Psoas muscle (tissue), 8 donors: ENCODE results near the gene UGP2. TPM values are rescaled to one million over a fixed set of nuclear protein-coding genes. Genes with fewer than 3 reads are reported as not detected.

ENCODE experiments used
- ATAC-seq, 4 donors: fragments of 200-7000 bp; cut with Tn5 transposase; one replicate each; pipeline ENCODE4 v1.9.1; 2020; ENCODE audit warnings: moderate library complexity in 3 of 4, mild to moderate bottlenecking in 2 of 4
- DNase-seq, 2 donors: peaks; one replicate each; pipeline ENCODE4 v3.0.0-alpha.2; 2020
- H3K27ac ChIP-seq: fragments of 200-600 bp; one replicate; pipeline ENCODE4 v1.8.0; 2022
- H3K27me3 ChIP-seq, 3 donors: fragments of 200-600 bp in 1 of 3; one replicate each; pipeline versions ENCODE4 v1.6.1 to v1.8.0; 2013 to 2022; ENCODE audit warnings: low read length in 2 of 3, mild to moderate bottlenecking in 2 of 3, moderate library complexity in 1 of 3; ENCODE audit not compliant: insufficient read depth in 3 of 3
- H3K36me3 ChIP-seq, 2 donors: fragments of 200-600 bp in 1 of 2; one replicate each; pipeline versions ENCODE4 v1.6.1 to v1.8.0; 2013 to 2022; ENCODE audit warnings: low read depth in 1 of 2, mild to moderate bottlenecking in 1 of 2, moderate library complexity in 1 of 2; ENCODE audit not compliant: insufficient read depth in 1 of 2
- H3K4me1 ChIP-seq: fragments of 200-600 bp; one replicate; pipeline ENCODE4 v1.8.0; 2022
- H3K4me3 ChIP-seq: fragments of 200-600 bp; one replicate; pipeline ENCODE4 v1.8.0; 2022; ENCODE audit warnings: mild to moderate bottlenecking
- H3K9me3 ChIP-seq: fragments of 200-600 bp; one replicate; pipeline ENCODE4 v1.8.0; 2022
- WGBS, 3 donors: extraction: QIAGEN DNeasy Blood & Tissue Kit; methylation state at CpG; one replicate each; pipeline versions ENCODE4 v1.1.6 to v1.1.7; 2013; 5-methylcytosine and 5-hydroxymethylcytosine counted together
- intact Hi-C, 2 donors: fragments of 100-400 bp; cut with DNase I; formaldehyde crosslinking; loops; one replicate each; pipeline versions ENCODE4 v1.11.0 to v1.14.2; 2022
- polyA plus RNA-seq, 3 donors: library from polyadenylated mRNA; stranded (reverse); fragments of 200-250 nt; gene quantifications; one replicate each; pipeline ENCODE4 v1.2.3, GENCODE V29; 2013
- total RNA-seq, 4 donors: library from RNA; stranded (reverse); fragmentation: NEBNext Ultra II Directional in 2 of 4; extraction: Animal tissue kit (Norgen Biotek cat#: 25700) in 2 of 4; gene quantifications; one replicate each; pipeline versions ENCODE4 v1.2.1 to v1.2.4, GENCODE V29; 2021 to 2023
- TF ChIP-seq, protein P1 (sequence below): fragments of 200-600 bp; IDR thresholded peaks from one replicate; pipeline ENCODE4 v1.8.0; 2022; ENCODE audit warnings: antibody characterized with exemption
- donor health status: healthy with polysubstance abuse.
- donor health status: DM: no; HTN: no; CAD: no; lungs with moderate emphysema.
- donor health status: Bipolar disorder and iron deficiency.
- donor health status: healthy.
- donor health status: DM: yes; HTN: yes; CAD: no.
- donor health status: DM: no; HTN: no; CAD: no.
- donor health status: DM: no; HTN: no; CAD: no.
- donor health status: DM: yes; HTN: yes; CAD: no.

Gene UGP2
- total and polyA plus RNA-seq, 7 donors: 391 to 903 (median 520) TPM

GRCh38 chr2:63840081-63840784 is 1.5 kb upstream of the UGP2 start:
- DNase-seq (no peak), ATAC-seq (peak; percentile 13 to 23 (median 15))
- H3K27me3 ChIP-seq: no peaks in the 10 kb centered on the region
- 4 to 7% (median 5%) methylated on average over 24 of the region's 24 CpGs for WGBS, 3 donors
- H3K4me3 ChIP-seq: peak overlapping the region; percentile 76
- no peaks in the 10 kb centered on the region for H3K36me3 ChIP-seq
- H3K9me3 ChIP-seq: no peaks in the 10 kb centered on the region
- TF ChIP-seq, protein P1, sequence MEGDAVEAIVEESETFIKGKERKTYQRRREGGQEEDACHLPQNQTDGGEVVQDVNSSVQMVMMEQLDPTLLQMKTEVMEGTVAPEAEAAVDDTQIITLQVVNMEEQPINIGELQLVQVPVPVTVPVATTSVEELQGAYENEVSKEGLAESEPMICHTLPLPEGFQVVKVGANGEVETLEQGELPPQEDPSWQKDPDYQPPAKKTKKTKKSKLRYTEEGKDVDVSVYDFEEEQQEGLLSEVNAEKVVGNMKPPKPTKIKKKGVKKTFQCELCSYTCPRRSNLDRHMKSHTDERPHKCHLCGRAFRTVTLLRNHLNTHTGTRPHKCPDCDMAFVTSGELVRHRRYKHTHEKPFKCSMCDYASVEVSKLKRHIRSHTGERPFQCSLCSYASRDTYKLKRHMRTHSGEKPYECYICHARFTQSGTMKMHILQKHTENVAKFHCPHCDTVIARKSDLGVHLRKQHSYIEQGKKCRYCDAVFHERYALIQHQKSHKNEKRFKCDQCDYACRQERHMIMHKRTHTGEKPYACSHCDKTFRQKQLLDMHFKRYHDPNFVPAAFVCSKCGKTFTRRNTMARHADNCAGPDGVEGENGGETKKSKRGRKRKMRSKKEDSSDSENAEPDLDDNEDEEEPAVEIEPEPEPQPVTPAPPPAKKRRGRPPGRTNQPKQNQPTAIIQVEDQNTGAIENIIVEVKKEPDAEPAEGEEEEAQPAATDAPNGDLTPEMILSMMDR: no peak
- intact Hi-C loops: loop anchor here (5.0 kb wide), 4 partner anchors 47 to 253 kb away; partner anchors contain the start of genes MDH1 (in 1 of the 2) and WDPCP (in 1 of the 2)
- H3K4me1 ChIP-seq: peaks cover 18% of the 10 kb centered on the region
- H3K27ac ChIP-seq: peak overlapping the region; percentile 96

DNA sequence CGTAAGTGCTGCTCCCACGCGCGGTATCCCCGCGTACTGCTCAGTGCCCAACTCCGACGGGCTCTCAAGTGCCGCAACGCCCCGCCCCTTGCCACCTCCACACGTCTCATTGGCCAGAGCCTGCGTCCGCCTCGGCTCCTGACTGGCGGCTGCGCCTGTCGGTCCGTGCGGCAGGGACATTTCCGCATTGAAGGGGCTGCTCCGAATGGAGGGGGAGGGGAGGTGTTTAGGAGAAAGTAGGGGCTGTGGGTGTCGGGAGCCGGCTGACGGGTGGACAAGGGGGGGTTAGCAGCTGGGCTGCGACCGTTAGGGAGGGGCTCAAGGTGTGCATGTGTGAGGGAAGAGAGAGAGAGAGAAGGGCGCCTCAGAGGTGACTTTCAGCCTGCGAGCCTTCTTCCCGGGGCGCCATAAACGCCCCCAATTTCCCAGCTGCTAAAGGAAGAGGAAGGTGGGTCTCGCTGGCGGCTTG is 877 bp upstream of the UGP2 start:
- peak overlapping the region; percentile 96 for H3K27ac ChIP-seq
- no peaks in the 10 kb centered on the region for H3K36me3 ChIP-seq
- no peaks in the 10 kb centered on the region for H3K9me3 ChIP-seq
- H3K4me3 ChIP-seq: peak overlapping the region; percentile 76
- peaks cover 24% of the 10 kb centered on the region for H3K4me1 ChIP-seq
- TF ChIP-seq, protein P1: no peak
- DNase-seq: peak; percentile 99
- H3K27me3 ChIP-seq: no peaks in the 10 kb centered on the region
- peak; percentile 85 to 91 (median 88) for ATAC-seq
- WGBS, 3 donors: 0 to 1% (median 0%) methylated on average over 33 to 34 of the region's 34 CpGs
- intact Hi-C loops: loop anchor here (5.0 kb wide), 4 partner anchors 46 to 254 kb away; partner anchors contain the start of genes MDH1 (in 1 of the 2) and WDPCP (in 1 of the 2)

DNA sequence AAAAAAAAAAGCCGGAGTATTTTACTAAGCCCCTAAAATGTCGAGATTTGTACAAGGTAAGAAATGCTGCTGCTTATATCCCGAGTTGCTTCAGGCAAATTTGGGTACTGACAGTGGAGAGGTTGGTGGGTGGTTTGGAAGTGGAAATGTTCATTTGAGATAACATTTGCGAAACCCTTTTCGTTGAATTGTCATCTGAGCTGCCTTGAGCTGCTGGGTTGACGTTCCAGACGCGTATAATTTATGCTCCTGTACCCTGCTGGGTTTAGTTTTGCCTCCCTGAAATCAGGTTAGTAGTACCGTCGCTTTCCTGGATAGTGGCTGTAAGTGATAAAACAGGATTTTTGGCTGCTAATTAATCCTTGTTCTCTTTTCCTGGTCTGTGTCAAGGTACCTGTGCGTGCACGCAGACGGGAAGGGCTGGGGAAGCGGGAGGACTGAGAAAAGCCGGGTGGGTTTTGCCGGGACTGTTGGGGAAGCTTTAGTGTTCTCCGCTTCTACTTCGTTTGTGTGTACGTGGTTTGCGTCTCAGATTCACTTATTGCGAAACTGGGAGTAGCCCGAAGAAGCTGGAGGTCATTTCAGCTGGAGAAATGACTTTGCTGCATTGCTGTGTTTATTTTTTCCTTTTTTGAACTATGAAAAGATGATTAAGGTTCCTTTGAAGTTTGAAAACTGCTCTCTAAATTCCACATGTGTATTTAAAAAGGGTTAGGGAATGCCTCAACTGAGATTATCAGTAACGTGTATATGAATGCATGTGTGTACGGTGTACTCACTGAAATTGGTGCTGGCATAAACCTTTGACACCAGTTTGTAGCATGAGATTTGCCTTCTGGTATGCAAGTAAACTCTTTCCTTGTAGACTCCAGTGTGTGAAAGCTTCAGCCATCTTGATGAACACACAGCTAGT is 709 bp downstream of the UGP2 start:
- WGBS, 3 donors: 2 to 3% (median 2%) methylated on average over 24 of the region's 24 CpGs
- intact Hi-C loops: loop anchor here (5.0 kb wide), 4 partner anchors 45 to 255 kb away; partner anchors contain the start of genes MDH1 (in 1 of the 2) and WDPCP (in 1 of the 2)

GRCh38 chr2:63843093-63843492 is 1.4 kb downstream of the UGP2 start:
- Histone ChIP-seq H3K27ac (peak overlapping the region; percentile 96), H3K4me3 (peak overlapping the region; percentile 76), H3K36me3 (peaks cover 0 to 2% of the 10 kb centered on the region in 2 donors), H3K27me3 (no peaks in the 10 kb centered on the region), H3K4me1 (peaks cover 44% of the 10 kb centered on the region), H3K9me3 (no peaks in the 10 kb centered on the region)
- no peak for ATAC-seq
- DNase-seq: no peak
- TF ChIP-seq, protein P1: no peak
- 39 to 52% (median 48%) methylated on average over 8 of the region's 8 CpGs for WGBS, 3 donors
- intact Hi-C loops: loop anchor here (5.0 kb wide), 4 partner anchors 44 to 256 kb away; partner anchors contain the start of genes MDH1 (in 1 of the 2) and WDPCP (in 1 of the 2)

More for the DNA sequence above, 709 bp downstream of the UGP2 start:
- peak; percentile 55 to 76 for DNase-seq
- Histone ChIP-seq H3K4me3 (peak overlapping the region; percentile 76), H3K27me3 (no peaks in the 10 kb centered on the region), H3K27ac (peak overlapping the region; percentile 96), H3K36me3 (peaks cover 0 to 2% of the 10 kb centered on the region in 2 donors), H3K4me1 (peaks cover 38% of the 10 kb centered on the region), H3K9me3 (no peaks in the 10 kb centered on the region)
- ATAC-seq: peak; percentile 35 to 60 (median 55)
- TF ChIP-seq, protein P1: no peak
